Measurements from ENCODE around the gene HDAC8. TPM values are rescaled to one million over a fixed set of nuclear protein-coding genes. Genes with fewer than 3 reads are reported as not detected.
"Not testable (repeated sequence)": the region's sequence is repeated elsewhere in the genome, so short reads cannot be mapped to it uniquely, and the experiment has no call there.

HDAC8 gene
- 45.2 and 45.8 TPM in 2 replicates for total RNA-seq (2014; rRNA removed; shearing (Covaris generic))

DNA sequence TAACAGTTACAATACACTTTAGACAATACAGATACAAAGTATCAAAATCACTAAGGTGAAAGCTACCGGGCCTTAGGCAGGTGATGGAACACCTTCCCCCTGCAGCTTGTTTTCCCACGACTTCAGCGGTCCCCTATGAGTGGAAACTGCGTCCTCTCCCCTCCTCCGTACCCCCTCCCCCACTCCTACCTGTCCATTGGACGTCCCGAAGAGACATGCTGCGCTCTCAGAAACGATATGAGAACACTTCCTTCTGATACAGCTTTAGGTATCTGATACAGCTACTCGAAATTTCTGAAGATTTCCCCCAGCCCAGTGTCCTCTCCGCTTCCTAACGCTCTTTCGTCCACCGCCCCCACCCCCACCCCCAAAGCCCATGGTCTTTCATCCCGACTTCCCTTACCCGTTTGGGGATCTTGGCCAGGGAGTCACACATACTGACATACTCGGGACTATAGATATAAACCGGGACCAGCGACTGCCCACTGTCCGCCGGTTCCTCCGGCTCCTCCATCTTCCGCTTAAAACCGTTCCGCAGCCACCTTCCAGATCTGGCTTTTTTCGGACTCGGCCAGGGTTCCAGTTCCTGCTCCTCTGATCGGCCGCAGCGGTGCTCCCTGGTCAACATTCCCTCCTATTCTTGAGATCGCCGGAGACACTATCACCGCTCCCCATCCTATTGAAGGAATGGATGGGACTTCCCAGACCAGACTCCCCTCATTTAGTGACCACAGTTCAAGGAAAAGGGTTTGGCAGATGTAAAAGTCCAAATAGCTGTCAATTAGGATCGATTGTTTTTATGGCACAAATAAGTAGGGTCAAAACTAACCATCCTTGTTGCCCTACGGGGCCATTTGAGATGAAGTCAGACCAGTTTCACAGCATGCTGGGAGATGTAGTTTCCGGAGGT lies at the start of gene HDAC8:
Gene HDAC8 (minus strand): TSS at position 596 of the 910 bp plus-strand sequence. CDS start 82 bp downstream, at position 514.
- H3K4me1 ChIP-seq = peaks cover 2% of the 10 kb centered on the region; the same call in 1 of the 2 replicates
- no peaks in the 10 kb centered on the region for H3K9me3 ChIP-seq (replicated peaks)
- peak within 1 kb of the TSS; percentile 90 for H3K27ac ChIP-seq
- peak; percentile 84 to 90 for DNase-seq
- H3K27me3 ChIP-seq = no peaks in the 10 kb centered on the region
- H3K36me3 ChIP-seq = peaks cover 17% of the 10 kb centered on the region
- H3K4me3 ChIP-seq = peak within 1 kb of the TSS; percentile 98

DNA sequence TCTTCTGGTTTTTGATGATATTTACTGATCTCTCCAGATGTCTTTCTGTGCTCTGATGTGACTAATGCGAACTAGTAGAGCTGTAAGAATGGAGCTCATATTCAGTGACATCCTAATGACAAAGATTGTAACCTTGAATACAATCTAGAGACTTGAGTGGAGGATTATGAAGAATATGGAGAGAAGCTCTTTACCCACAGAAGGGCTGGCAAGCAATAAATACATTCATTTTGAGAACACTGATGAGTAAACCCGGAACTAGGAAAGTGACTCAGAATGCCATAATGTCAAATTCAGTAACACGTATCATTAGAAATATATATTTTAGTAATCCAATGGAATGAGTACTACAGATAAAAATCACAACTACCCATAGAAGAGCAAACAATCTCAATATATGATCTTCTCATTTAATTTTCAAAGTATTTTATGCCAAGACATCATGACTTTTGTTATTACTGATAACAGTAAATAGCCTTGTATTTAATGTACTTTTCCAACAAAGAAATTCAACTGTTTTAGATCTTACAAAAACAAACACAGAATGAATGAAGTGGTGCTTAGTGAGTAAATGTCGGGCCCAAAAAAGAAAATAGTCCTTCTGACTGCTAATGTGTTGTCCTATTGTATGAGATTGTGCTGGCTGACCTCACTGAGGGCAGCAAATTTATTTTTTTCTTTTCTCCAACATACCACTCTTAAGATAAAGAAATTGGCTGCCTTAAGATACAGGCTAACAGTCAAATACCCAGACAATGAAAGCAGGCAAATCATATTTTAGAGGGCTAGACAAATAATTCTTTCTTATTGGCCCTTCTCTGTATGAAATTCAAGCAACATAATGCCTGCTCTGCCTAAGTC lies 49.2 kb upstream of the HDAC8 start:
- no peak for DNase-seq
- Histone ChIP-seq H3K9me3 (replicated peaks) (no peaks in the 10 kb centered on the region), H3K27ac (no peak overlapping the region), H3K27me3 (no peaks in the 10 kb centered on the region; the same call in 1 of the 2 replicates), H3K4me3 (no peak overlapping the region), H3K4me1 (no peaks in the 10 kb centered on the region), H3K36me3 (no peaks in the 10 kb centered on the region)

DNA sequence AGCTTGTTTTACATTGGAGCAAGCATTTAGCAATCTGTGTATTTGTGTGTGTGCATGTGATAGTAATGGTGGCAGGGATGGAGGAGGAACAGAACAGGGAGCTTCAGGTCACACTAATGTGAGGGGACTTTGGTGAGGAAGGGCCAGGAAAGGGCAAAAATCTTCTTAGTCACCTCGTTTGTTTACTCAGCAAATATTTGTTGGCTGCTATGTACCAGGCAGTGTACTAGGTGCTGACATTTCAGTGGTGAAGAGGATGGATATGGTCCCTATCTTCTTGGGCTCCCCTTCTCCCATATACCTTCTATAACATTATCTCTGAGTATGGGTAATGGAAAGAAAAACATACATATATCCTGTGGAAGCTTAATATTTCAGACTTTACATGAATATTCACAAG lies 48.5 kb upstream of the HDAC8 start:
- no peaks in the 10 kb centered on the region for H3K36me3 ChIP-seq
- no peak overlapping the region for H3K27ac ChIP-seq
- no peak for DNase-seq
- H3K4me3 ChIP-seq = no peak overlapping the region
- no peaks in the 10 kb centered on the region for H3K9me3 ChIP-seq (replicated peaks)
- H3K27me3 ChIP-seq = no peaks in the 10 kb centered on the region; the same call in 1 of the 2 replicates
- H3K4me1 ChIP-seq = no peaks in the 10 kb centered on the region

DNA sequence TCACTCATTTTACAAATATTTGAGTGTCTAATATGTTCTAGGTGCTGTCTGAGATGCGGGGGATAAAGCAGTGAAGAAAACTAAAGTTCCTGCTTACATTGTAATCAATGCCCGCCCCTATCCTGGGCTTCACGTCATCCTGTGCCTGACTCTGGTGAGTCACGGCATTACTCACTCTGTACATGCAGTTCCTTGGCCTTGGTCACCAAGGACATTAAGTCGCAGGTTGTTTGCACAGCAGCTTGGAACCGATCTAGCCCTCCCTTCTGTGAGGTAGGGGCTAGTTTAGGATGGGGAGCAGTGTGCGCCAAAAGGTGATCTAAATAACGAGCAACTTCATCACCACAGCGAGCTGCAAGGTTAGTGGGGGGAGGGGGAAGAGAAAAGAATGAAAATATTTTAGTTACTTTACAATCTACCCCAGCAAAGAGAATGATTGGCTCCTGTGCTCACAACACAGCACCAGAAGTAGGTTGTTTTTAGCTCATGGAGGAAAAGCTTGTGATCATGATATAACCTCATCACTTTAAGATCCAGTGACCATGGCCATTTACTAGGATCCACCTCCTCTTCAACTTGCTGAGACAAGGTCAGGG lies 48.0 kb upstream of the HDAC8 start:
- H3K27ac ChIP-seq = no peak overlapping the region
- no peak overlapping the region for H3K4me3 ChIP-seq

GRCh38 chrX:72609313-72609712 lies 36.7 kb upstream of the HDAC8 start:
- no peaks in the 10 kb centered on the region for H3K4me1 ChIP-seq
- DNase-seq = no peak
- no peaks in the 10 kb centered on the region for H3K36me3 ChIP-seq
- no peak overlapping the region for H3K4me3 ChIP-seq
- H3K27ac ChIP-seq = no peak overlapping the region
- H3K9me3 ChIP-seq (replicated peaks) = no peaks in the 10 kb centered on the region
- no peaks in the 10 kb centered on the region for H3K27me3 ChIP-seq

More for the DNA sequence above, 48.0 kb upstream of the HDAC8 start:
- no peaks in the 10 kb centered on the region for H3K4me1 ChIP-seq
- no peaks in the 10 kb centered on the region for H3K9me3 ChIP-seq (replicated peaks)
- H3K36me3 ChIP-seq = no peaks in the 10 kb centered on the region
- H3K27me3 ChIP-seq = no peaks in the 10 kb centered on the region; the same call in 1 of the 2 replicates
- peak; percentile 9 to 15 for DNase-seq

- Histone ChIP-seq H3K36me3 (no peaks in the 10 kb centered on the region), H3K4me3 (no peak overlapping the region), H3K4me1 (no peaks in the 10 kb centered on the region), H3K27ac (no peak overlapping the region), H3K27me3 (no peaks in the 10 kb centered on the region), H3K9me3 (replicated peaks) (no peaks in the 10 kb centered on the region)
- no peak for DNase-seq
Observed at GRCh38 chrX:72604705-72605104, 32.1 kb upstream of the HDAC8 start.

GRCh38 chrX:72604112-72604511 lies 31.5 kb upstream of the HDAC8 start:
- Histone ChIP-seq H3K4me3 (no peak overlapping the region), H3K9me3 (replicated peaks) (no peaks in the 10 kb centered on the region), H3K4me1 (no peaks in the 10 kb centered on the region), H3K27me3 (no peaks in the 10 kb centered on the region), H3K36me3 (no peaks in the 10 kb centered on the region), H3K27ac (no peak overlapping the region)
- no peak for DNase-seq

DNA sequence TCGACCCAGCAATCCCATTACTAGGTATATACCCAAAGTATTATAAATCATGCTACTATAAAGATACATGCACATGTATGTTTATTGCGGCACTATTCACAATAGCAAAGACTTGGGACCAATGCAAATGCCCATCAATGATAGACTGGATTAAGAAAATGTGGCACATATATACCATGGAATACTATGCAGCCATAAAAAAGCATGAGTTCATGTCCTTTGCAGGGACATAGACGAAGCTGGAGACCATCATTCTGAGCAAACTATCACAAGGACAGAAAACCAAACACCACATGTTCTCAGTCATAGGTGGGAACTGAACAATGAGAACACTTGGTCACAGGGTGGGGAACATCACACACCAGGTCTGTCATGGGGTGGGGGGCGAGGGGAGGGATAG lies 18.4 kb upstream of the HDAC8 start:
- H3K36me3 ChIP-seq; H3K27ac ChIP-seq; H3K27me3 ChIP-seq; H3K9me3 ChIP-seq (replicated peaks); H3K4me3 ChIP-seq; H3K4me1 ChIP-seq; DNase-seq: not testable (repeated sequence)

DNA sequence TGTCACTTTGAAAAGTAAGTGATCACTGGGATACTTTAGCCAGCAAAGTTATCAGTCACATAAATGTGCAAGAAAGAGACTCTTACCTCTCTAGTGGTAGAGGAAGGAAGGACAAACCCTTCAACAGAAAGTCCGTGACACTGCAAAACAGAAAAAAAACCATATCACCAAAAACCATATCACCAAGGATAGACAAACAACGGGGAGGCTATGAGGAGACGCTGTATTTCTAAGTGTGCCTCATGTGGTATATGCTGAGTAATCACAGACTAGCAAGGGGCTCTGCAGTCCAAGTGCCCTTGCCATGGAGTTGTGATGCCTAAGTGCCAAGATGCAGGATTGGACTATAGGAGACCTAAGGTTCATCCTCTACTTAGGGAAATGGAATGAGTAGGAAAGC lies 11.5 kb upstream of the HDAC8 start:
- Histone ChIP-seq H3K27ac (no peak overlapping the region), H3K4me1 (no peaks in the 10 kb centered on the region), H3K36me3 (no peaks in the 10 kb centered on the region), H3K9me3 (replicated peaks) (no peaks in the 10 kb centered on the region), H3K4me3 (no peak overlapping the region), H3K27me3 (no peaks in the 10 kb centered on the region)
- no peak for DNase-seq

- Histone ChIP-seq H3K9me3 (replicated peaks) (no peaks in the 10 kb centered on the region), H3K36me3 (no peaks in the 10 kb centered on the region), H3K4me3 (no peak overlapping the region), H3K27me3 (no peaks in the 10 kb centered on the region), H3K4me1 (peaks cover 2% of the 10 kb centered on the region; the same call in 1 of the 2 replicates), H3K27ac (no peak overlapping the region)
- no peak for DNase-seq
Observed at GRCh38 chrX:72576141-72576894, 3.7 kb upstream of the HDAC8 start.

DNA sequence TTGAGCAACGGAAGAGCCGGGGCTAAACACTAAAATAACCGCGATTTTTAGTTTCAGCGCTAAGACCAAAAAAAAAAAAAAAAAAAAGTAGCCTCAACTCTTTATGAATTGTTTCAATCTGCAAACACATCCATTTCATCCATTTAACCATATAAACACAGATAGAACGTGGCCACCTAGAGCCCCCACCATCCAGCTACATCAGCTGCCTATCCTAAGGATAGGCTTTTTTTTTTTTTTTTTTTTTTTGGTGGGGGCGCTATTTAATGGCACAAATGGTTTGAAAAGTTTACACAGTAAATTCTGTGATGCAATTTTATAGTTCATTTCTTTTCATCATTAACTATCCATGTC lies 492 bp upstream of the HDAC8 start:
- no peaks in the 10 kb centered on the region for H3K9me3 ChIP-seq (replicated peaks)
- H3K4me1 ChIP-seq = peaks cover 2% of the 10 kb centered on the region; the same call in 1 of the 2 replicates
- no peaks in the 10 kb centered on the region for H3K27me3 ChIP-seq
- peak overlapping the region; percentile 90 for H3K27ac ChIP-seq
- peaks cover 12% of the 10 kb centered on the region; the same call in 1 of the 2 replicates for H3K36me3 ChIP-seq
- peak overlapping the region; percentile 98 for H3K4me3 ChIP-seq
- no peak for DNase-seq

GRCh38 chrX:72569786-72570185 lies 2.9 kb downstream of the HDAC8 start:
- no peaks in the 10 kb centered on the region for H3K9me3 ChIP-seq (replicated peaks)
- H3K27me3 ChIP-seq = no peaks in the 10 kb centered on the region
- H3K4me1 ChIP-seq = peaks cover 2% of the 10 kb centered on the region; the same call in 1 of the 2 replicates
- no peak overlapping the region for H3K27ac ChIP-seq
- no peak overlapping the region for H3K4me3 ChIP-seq
- DNase-seq = no peak
- peaks cover 32% of the 10 kb centered on the region for H3K36me3 ChIP-seq

DNA sequence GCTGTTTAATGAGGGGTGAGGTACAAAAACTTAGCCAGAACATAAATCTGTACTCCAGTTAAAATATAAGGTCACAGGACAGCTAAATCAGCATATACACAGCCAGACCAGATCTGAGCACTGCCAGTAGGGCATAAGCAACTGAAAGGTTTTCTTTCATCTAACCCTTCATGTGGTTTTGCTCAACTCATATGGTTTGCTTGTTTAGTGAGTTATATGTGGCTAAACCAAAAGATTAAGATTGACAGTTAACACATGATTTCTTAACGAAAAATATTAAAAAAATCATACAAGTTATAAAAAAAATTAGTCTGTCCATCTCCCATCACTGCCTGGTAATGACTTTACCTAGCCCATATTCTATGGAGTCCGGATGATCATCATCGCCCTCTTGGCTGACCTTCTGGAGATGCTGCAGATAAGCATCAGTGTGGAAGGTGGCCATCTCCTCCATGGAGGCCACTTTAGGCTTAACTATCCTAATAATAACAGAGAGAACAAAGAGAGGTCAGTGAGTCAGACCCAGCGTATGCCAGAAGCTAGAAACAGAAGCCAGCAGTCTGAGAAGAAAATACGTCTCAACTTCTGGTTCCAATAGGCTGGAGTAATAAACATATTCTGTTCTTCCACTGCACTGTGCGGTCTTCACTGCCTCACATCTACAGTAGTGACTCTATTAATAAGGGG lies 4.1 kb downstream of the HDAC8 start:
- peaks cover 39% of the 10 kb centered on the region for H3K36me3 ChIP-seq
- DNase-seq = no peak

More for the DNA sequence above, 4.1 kb downstream of the HDAC8 start:
- Histone ChIP-seq H3K27ac (no peak overlapping the region), H3K27me3 (no peaks in the 10 kb centered on the region), H3K4me1 (peaks cover 2% of the 10 kb centered on the region; the same call in 1 of the 2 replicates), H3K9me3 (replicated peaks) (no peaks in the 10 kb centered on the region), H3K4me3 (no peak overlapping the region)
